Caco-2 (cell line): ENCODE measurements around the gene SOSTDC1. TPM values are rescaled to one million over a fixed set of nuclear protein-coding genes. Genes with fewer than 3 reads are reported as not detected.

Source experiments
- BruUV-seq: library from RNA; stranded (reverse); fragments of 400-500 nt; replicated peaks from 2 replicates; lab custom pipeline; 2021; lab: Mats Ljungman, UMichigan
- CTCF ChIA-PET: fragments of 300-600 bp; sonication (Branson Sonifier 250); formaldehyde crosslinking; loops from one replicate; lab custom pipeline; 2022; ENCODE audit warnings: antibody characterized with exemption; lab: Charles Lee
- POLR2A ChIA-PET: fragments of 300-600 bp; sonication (Branson Sonifier 250); formaldehyde crosslinking; loops from one replicate; lab custom pipeline; 2022; ENCODE audit warnings: antibody characterized with exemption; lab: Charles Lee
- DNase-seq, 2 experiments: peaks; one replicate each; pipeline versions ENCODE4 v3.0.0 to v3.0.0-alpha.2; 2020 to 2022
- H3K27me3 ChIP-seq: replicated peaks from 2 replicates; pipeline ENCODE4 v1.6.0; 2011; ENCODE audit warnings: low read length; ENCODE audit not compliant: control insufficient read depth, insufficient read depth
- H3K36me3 ChIP-seq: 2 replicates; pipeline ENCODE4 v1.5.1; 2011; ENCODE audit warnings: low read length; ENCODE audit not compliant: control insufficient read depth, insufficient read depth
- H3K4me1 ChIP-seq: fragments of 250-450 bp; sonication (Bioruptor Pico); 2 replicates; pipeline ENCODE4 v1.5.1; 2020; ENCODE audit warnings: mild to moderate bottlenecking
- H3K4me3 ChIP-seq: 2 replicates; pipeline ENCODE4 v1.5.1; 2011; ENCODE audit warnings: low read depth, mild to moderate bottlenecking, control low read depth, low read length
- H3K9me3 ChIP-seq: fragments of 250-450 bp; sonication (Bioruptor Pico); 2 replicates; pipeline ENCODE4 v1.5.1; 2020; ENCODE audit warnings: mild to moderate bottlenecking, moderate library complexity
- H3K27ac Mint-ChIP-seq: one replicate; pipeline ENCODE4 v1.8.0; 2022; ENCODE audit warnings: mixed read lengths; ENCODE audit not compliant: unreplicated experiment
- H3K27me3 Mint-ChIP-seq: one replicate; pipeline ENCODE4 v1.8.0; 2022; ENCODE audit warnings: mixed read lengths; ENCODE audit not compliant: insufficient read depth, unreplicated experiment
- H3K36me3 Mint-ChIP-seq: one replicate; pipeline ENCODE4 v1.8.0; 2022; ENCODE audit warnings: mild to moderate bottlenecking, mixed read lengths; ENCODE audit not compliant: insufficient read depth, unreplicated experiment
- H3K4me1 Mint-ChIP-seq: one replicate; pipeline ENCODE4 v1.8.0; 2022; ENCODE audit warnings: low read depth, mixed read lengths; ENCODE audit not compliant: unreplicated experiment
- H3K4me3 Mint-ChIP-seq: one replicate; pipeline ENCODE4 v1.8.0; 2022; ENCODE audit warnings: mild to moderate bottlenecking, moderate library complexity, mixed read lengths; ENCODE audit not compliant: unreplicated experiment
- H3K9me3 Mint-ChIP-seq: one replicate; pipeline ENCODE4 v1.8.0; 2022; ENCODE audit warnings: mixed read lengths; ENCODE audit not compliant: unreplicated experiment
- intact Hi-C: fragments of 100-400 bp; cut with micrococcal nuclease; formaldehyde crosslinking; loops from one replicate; pipeline ENCODE4 v1.10.0; 2022; ENCODE audit not compliant: unreplicated experiment
- total RNA-seq: library from RNA; stranded (reverse); gene quantifications from 2 replicates; pipeline ENCODE4 v1.2.3, GENCODE V29; 2022
- TF ChIP-seq, protein P1 (sequence below), 2 experiments: fragments of 200-600 bp in 1 of 2; IDR thresholded peaks; 1 replicate in 1 of 2; 2 replicates in 1 of 2; pipeline versions ENCODE4 v1.5.1 to v1.8.0; 2011 to 2022; ENCODE audit warnings: antibody characterized with exemption in 1 of 2, control low read depth in 1 of 2, inconsistent platforms in 1 of 2, low read depth in 1 of 2, low read length in 1 of 2, mild to moderate bottlenecking in 1 of 2, moderate library complexity in 1 of 2; ENCODE audit not compliant: insufficient read depth in 1 of 2, severe bottlenecking in 1 of 2, unreplicated experiment in 1 of 2

Gene SOSTDC1
- total RNA-seq, 1 experiment from 2014 or later: 8.4 TPM

DNA sequence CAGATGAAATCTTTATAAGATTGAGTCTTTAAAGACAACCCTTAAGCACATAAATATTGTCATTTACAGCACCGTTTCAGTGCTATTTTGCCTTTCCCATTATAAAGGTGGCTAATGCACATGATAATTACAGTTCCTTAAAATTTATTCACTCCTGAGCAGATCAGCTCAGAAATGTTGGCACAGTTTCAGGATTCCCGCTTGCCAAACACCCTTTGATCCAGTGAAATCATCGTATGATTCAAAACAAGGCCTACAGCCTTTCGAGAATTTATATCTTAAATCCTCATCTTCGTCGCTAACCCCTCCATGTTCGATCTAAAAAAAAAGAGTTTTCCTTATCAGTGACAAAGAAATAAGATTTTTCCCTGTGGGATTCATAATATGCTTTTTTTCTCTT is 14.1 kb upstream of the SOSTDC1 start:
- H3K27ac Mint-ChIP-seq: no peak overlapping the region
- intact Hi-C loops: no loop called here
- no peak for DNase-seq

DNA sequence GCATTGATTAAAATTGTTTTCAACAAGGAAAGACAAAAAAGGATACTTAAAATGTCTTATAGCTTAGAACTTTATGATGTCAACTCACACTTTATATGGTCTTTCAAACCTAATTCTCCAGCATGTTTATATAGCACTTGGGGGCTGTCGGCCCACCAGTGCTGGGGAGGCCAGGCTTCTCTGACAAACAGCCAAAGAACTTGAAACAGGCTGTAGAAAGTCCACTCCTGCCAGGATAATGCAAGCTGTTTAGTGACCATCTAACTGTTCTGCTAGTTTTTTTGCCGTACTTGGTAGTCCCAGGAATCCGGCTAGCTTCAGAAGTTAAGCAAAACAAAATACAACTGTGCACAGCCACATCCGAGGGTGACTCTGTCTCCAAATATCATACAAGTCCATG is 13.6 kb upstream of the SOSTDC1 start:
- no peak overlapping the region for H3K27ac Mint-ChIP-seq
- peaks cover 5% of the 10 kb centered on the region for H3K36me3 Mint-ChIP-seq
- H3K27me3 Mint-ChIP-seq: no peaks in the 10 kb centered on the region
- intact Hi-C loops: no loop called here
- H3K36me3 ChIP-seq: no peaks in the 10 kb centered on the region
- ChIA-PET POLR2A (no interaction called here), CTCF (no interaction called here)
- H3K4me1 Mint-ChIP-seq: no peaks in the 10 kb centered on the region
- H3K9me3 ChIP-seq: no peaks in the 10 kb centered on the region
- no TSS peak for BruUV-seq
- H3K9me3 Mint-ChIP-seq: no peaks in the 10 kb centered on the region
- H3K4me3 Mint-ChIP-seq: no peak overlapping the region
- no peak for DNase-seq
- H3K4me1 ChIP-seq: peaks cover 2% of the 10 kb centered on the region; the same call in 1 of the 2 replicates
- TF ChIP-seq, protein P1, sequence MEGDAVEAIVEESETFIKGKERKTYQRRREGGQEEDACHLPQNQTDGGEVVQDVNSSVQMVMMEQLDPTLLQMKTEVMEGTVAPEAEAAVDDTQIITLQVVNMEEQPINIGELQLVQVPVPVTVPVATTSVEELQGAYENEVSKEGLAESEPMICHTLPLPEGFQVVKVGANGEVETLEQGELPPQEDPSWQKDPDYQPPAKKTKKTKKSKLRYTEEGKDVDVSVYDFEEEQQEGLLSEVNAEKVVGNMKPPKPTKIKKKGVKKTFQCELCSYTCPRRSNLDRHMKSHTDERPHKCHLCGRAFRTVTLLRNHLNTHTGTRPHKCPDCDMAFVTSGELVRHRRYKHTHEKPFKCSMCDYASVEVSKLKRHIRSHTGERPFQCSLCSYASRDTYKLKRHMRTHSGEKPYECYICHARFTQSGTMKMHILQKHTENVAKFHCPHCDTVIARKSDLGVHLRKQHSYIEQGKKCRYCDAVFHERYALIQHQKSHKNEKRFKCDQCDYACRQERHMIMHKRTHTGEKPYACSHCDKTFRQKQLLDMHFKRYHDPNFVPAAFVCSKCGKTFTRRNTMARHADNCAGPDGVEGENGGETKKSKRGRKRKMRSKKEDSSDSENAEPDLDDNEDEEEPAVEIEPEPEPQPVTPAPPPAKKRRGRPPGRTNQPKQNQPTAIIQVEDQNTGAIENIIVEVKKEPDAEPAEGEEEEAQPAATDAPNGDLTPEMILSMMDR (IDR thresholded peaks at IDR 0.05; ENCODE audit: insufficient read depth in 1 of 2, low read depth in 1 of 2, low read length in 1 of 2, severe bottlenecking in 1 of 2, unreplicated experiment in 1 of 2): no peak
- no peaks in the 10 kb centered on the region for H3K27me3 ChIP-seq
- H3K4me3 ChIP-seq: no peak overlapping the region

More for the DNA sequence above, 14.1 kb upstream of the SOSTDC1 start:
- Histone ChIP-seq H3K36me3 (no peaks in the 10 kb centered on the region), H3K9me3 (no peaks in the 10 kb centered on the region), H3K4me3 (no peak overlapping the region), H3K4me1 (peaks cover 6% of the 10 kb centered on the region), H3K27me3 (no peaks in the 10 kb centered on the region)
- H3K4me3 Mint-ChIP-seq: no peak overlapping the region
- no peaks in the 10 kb centered on the region for H3K9me3 Mint-ChIP-seq
- TF ChIP-seq, protein P1 (IDR thresholded peaks at IDR 0.05; ENCODE audit: insufficient read depth in 1 of 2, low read depth in 1 of 2, low read length in 1 of 2, severe bottlenecking in 1 of 2, unreplicated experiment in 1 of 2): no peak
- CTCF ChIA-PET: no interaction called here
- H3K27me3 Mint-ChIP-seq: no peaks in the 10 kb centered on the region
- BruUV-seq: no TSS peak
- H3K36me3 Mint-ChIP-seq: peaks cover 5% of the 10 kb centered on the region
- peaks cover 2% of the 10 kb centered on the region for H3K4me1 Mint-ChIP-seq
- POLR2A ChIA-PET: no interaction called here

DNA sequence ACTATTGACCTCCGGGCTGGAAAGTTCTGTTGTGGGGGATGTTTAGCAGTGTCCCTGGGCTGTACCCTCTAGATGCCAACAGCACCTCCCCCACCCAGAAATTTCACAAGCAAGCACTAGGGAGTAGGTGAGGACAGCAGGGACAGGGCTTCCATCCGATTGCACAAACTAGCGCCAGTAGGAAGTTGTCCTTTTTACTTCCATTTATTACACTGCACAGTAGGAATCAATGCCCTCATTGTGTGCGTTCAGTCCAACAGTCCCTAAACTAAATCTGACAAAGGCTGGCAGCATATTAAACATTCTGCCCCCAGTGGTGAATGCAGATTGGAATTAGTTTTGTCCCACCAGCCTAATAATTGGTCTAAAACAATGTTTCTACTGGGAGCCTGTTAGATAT is 6.4 kb upstream of the SOSTDC1 start:
- Mint-ChIP-seq H3K27ac (no peak overlapping the region), H3K4me3 (no peak overlapping the region), H3K36me3 (no peaks in the 10 kb centered on the region), H3K4me1 (no peaks in the 10 kb centered on the region), H3K27me3 (no peaks in the 10 kb centered on the region), H3K9me3 (no peaks in the 10 kb centered on the region)
- TF ChIP-seq, protein P1 (IDR thresholded peaks at IDR 0.05; ENCODE audit: insufficient read depth in 1 of 2, low read depth in 1 of 2, low read length in 1 of 2, severe bottlenecking in 1 of 2, unreplicated experiment in 1 of 2): no peak
- H3K36me3 ChIP-seq: no peaks in the 10 kb centered on the region
- intact Hi-C loops: no loop called here
- ChIA-PET POLR2A (no interaction called here), CTCF (no interaction called here)
- no peaks in the 10 kb centered on the region for H3K27me3 ChIP-seq
- no peak for DNase-seq
- H3K4me3 ChIP-seq: no peak overlapping the region
- H3K4me1 ChIP-seq: no peaks in the 10 kb centered on the region
- BruUV-seq: no TSS peak
- H3K9me3 ChIP-seq: no peaks in the 10 kb centered on the region
